Right ventricle myocardium inferior (tissue), 1 donor: ENCODE results near the gene GZF1. TPM values are rescaled to one million over a fixed set of nuclear protein-coding genes. Genes with fewer than 3 reads are reported as not detected.
"Not testable (repeated sequence)": the region's sequence is repeated elsewhere in the genome, so short reads cannot be mapped to it uniquely, and the experiment has no call there.

Experiments used
- ATAC-seq: fragments of 200-7000 bp; cut with Tn5 transposase; one replicate; pipeline ENCODE4 v1.9.1; 2020; ENCODE audit warnings: mild to moderate bottlenecking, moderate library complexity
- DNase-seq: peaks from one replicate; pipeline ENCODE4 v3.0.0; 2021; ENCODE audit errors: missing footprints
- intact Hi-C: fragments of 100-400 bp; cut with DNase I; formaldehyde crosslinking; loops from one replicate; pipeline ENCODE4 v1.11.0; 2022
- total RNA-seq: library from RNA; stranded (reverse); fragmentation: NEBNext Ultra II Directional; extraction: Animal tissue kit (Norgen Biotek cat#: 25700); gene quantifications from one replicate; pipeline ENCODE4 v1.2.1, GENCODE V29; 2021
- donor health status: DM: no; HTN: yes; CAD: no; lungs with severe emphysema.

GZF1 gene
- total RNA-seq, 1 donor from 2014 or later, result 20.6 TPM

DNA sequence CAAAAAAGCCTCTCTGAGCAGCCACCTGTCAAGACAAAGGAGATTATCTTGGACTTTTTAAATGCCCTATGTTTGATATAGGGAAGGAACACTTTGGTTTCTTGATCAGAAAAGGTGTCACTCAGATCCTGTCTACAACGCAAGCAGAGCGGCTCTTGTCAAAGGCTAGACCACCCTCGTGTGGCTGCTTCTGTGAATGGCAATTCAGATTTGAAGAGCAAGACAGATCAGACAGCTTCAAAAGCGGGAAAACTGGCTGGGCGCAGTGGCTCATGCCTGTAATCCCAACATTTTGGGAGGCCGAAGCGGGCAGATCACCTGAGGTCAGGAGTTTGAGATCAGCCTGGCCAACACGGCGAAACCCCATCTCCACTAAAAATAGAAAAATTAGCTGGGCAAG is 21.5 kb upstream of the GZF1 start:
- intact Hi-C loops, result loop anchor here (1.0 to 5.0 kb wide), 3 partner anchors 93 to 649 kb away; no protein-coding TSS in a partner anchor
- peak; percentile 78 for ATAC-seq
- DNase-seq, result peak; percentile 76

DNA sequence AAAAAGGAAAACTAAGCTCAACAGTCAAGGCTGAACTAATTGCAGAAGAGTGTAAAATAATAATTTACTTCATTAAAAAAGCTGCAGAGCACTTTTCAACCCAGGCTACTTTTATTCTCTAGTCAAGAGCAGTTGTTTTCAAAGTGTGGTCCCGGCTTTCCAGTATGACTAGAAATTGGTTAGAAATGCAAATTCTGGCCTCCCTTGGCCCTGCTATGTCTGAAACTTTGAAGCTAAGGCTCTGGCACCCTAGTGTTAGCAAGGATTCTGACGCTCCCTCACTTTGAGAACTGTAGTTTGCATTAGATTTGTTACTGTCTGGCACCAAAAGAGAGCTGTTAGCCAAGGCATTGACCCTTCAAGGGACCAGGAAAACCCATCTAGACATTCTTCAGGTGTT is 20.9 kb upstream of the GZF1 start:
- intact Hi-C loops, result loop anchor here (5.0 kb wide), 2 partner anchors 94 to 289 kb away; no protein-coding TSS in a partner anchor

DNA sequence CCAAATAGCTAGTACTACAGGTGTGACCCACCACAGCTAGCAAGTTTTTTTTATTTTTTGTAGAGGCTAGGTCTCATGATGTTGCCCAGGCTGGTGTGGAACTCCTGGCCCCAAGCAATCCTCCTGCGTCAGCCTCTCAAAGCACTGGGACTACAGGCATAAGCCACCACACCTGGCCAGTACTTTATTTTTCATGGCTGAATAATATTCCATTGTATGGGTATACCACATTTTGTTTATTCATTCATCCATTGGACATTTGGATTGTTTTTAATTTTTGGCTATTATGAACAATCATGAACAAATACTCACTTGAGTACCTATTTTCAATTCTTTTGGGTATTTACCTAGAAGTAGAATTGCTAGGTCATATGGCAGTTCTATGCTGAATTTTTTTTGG is 18.4 kb upstream of the GZF1 start:
- DNase-seq (no peak), ATAC-seq (no peak)
- intact Hi-C loops, result loop anchor here (5.0 kb wide), 2 partner anchors 96 to 291 kb away; no protein-coding TSS in a partner anchor

More for the DNA sequence above, 20.9 kb upstream of the GZF1 start:
- DNase-seq (no peak), ATAC-seq (no peak)

DNA sequence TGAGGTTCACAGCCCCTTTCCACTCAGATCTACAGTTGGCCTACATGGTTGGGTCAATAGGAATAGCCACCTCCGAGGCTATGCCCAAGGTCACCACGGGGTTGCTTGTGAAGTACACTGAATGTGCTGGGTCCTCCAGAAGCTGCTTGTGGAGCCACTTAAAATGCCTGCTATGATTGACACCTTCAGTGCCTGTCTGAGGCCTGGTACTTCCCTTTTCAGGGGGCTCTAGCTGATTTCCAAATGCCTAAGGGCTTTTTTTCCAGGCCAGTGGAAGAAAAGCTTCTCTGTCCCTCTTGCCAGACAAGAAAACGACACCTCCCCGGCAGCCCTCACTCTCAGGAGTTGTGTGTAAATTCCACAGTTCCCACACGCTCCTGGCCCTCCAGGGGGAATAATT is 17.6 kb upstream of the GZF1 start:
- no peak for DNase-seq
- intact Hi-C loops, result loop anchor here (5.0 kb wide), 2 partner anchors 97 to 292 kb away; no protein-coding TSS in a partner anchor
- ATAC-seq, result no peak

DNA sequence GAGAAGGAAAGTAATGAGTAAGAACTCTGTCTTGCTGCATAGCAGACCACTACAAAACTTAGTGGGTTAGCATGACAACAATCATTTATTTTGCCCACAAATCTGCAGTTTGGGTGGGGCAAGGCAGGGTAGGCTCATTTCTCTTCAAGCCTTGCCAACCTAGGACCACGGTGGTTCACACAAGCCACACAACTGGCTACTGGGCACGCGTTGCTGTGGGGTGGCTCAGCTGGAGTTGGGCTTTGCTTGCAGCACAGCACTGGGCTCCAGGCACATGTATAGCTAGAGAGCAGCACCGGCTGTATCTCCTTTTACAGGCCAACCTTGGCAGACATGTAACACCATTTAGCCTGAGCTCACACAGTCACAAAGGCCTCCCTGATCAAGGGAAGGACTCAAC is 16.0 kb upstream of the GZF1 start:
- no peak for DNase-seq

DNA sequence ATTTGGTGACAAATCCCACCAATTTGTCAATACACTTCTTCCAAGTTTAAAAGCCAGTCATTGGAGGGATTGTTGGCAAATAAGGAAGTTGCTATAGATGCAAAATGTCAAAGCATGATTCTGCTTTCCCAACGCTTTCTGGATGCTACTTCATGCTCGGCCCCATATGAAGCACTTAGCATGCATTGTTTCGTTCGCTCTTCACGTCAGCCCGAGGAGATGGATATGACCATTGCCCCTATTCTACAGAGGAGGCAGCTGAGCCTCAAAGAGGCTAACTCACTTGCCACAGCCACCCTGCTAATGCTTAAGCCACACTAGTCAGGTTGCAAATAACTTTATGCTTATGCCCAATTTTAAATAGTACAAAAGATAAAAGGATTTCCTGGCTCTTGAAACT is 14.2 kb upstream of the GZF1 start:
- no peak for ATAC-seq
- no peak for DNase-seq
- intact Hi-C loops, result loop anchor here (5.0 kb wide), 1 partner anchor 1010 kb away; no protein-coding TSS in a partner anchor

More for the DNA sequence above, 16.0 kb upstream of the GZF1 start:
- ATAC-seq, result no peak
- intact Hi-C loops, result loop anchor here (5.0 kb wide), 1 partner anchor 1009 kb away; no protein-coding TSS in a partner anchor

DNA sequence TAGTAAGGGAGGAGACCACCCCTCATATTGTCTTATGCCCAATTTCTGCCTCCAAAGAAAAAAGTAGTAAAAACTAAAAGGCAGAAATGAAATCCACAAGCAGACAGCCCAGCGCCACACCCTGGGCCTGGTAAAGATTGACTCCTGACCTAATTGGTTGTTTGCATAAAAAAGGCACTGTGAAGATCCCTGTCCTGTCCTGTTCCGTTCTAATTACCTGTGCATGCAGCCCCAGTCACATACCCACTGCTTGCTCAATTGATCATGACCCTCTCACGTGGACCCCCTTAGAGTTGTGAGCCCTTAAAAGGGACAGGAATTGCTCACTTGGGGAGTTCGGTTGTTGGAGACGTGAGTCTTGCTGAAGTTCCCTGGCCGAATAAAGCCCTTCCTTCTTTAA is 13.5 kb upstream of the GZF1 start:
- DNase-seq, ATAC-seq: not testable (repeated sequence)
- intact Hi-C loops, result loop anchor here (5.0 kb wide), 1 partner anchor 1011 kb away; no protein-coding TSS in a partner anchor

DNA sequence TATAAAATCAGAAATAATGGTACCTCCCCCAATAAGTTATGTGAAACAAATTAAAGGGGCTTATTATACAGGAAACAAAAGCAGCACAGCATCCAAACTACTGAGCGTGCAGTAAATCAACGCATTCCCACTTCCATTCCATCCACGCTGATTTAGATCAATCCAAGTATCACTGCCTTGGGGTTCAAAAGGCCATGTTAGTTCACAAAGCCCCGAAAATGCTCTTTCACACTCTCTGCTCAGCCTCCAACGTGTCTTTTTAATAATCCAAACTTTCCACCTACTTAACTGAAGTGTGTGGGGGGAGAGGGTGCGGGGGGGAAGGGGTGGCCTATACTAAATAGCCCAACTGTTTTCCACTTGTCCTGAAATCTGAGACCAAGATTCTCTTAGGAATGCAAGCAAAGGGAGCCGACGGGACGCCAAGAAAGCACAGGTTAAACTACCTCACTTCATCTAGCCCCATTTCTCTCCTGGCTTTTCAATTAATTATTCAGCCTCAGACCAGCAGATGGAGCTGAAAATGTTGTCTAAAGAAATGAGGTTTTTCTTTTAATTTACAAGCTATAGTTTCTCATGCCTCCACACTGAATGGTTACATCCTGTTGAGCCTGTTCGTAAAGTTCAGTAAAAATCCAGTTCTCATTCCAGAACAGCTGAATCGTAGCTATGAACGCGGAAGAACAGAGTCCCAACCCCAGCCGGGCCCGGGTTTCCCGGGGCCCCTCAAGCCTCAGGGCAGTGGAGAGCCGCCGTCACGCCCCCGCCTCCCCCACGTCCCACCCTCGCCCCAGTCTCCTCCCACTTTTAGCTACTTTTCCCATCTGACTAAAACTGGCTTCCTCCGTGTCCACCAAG is 12.4 kb upstream of the GZF1 start:
- ATAC-seq (peak; percentile 74), DNase-seq (no peak)
- intact Hi-C loops, result loop anchor here (1.0 to 5.0 kb wide), 2 partner anchors 97 to 1012 kb away; no protein-coding TSS in a partner anchor

DNA sequence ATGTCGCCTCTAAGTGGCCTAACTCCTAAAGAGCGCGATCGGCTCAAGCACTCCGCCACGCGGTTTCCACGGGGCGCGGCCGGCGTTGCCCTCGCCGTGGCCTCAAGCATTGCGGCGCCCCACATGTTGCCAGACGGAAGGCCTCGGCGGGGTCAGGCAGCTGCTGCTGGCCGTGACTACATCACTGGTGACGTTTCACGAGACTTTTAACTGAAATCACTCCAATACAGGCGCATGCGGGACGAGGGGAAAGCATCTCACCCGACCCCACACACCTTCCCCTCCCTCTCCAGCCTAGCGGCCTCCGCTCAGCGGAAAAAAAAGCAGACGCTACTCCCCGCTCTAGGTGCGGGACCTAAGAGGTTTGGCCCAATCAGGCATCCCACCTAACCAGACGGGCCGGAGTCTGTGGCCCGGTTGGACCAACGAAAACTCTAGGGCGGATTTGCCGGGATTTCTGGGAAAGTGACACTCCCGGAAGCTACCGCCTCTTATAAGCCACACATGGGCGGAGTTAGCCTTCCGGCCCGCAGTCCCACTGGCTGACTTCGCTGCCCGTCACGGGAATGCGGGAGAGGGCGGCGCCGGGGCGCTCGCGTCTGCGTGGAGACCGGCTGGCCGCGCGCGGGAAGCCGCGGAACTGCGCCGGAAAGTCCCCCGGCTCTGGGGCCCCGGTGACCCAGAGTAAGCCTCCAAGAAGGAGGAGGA is 11.6 kb upstream of the GZF1 start, which contains the start of gene NXT1:
Gene NXT1, plus strand, starts transcription at position 596 of the 708 bp plus-strand sequence. CDS start 3,251 bp downstream, outside the sequence.
- peak; percentile 95 for ATAC-seq
- intact Hi-C loops, result loop anchor here (1.0 kb wide), 1 partner anchor 96 kb away; no protein-coding TSS in a partner anchor
- peak; percentile 97 for DNase-seq

DNA sequence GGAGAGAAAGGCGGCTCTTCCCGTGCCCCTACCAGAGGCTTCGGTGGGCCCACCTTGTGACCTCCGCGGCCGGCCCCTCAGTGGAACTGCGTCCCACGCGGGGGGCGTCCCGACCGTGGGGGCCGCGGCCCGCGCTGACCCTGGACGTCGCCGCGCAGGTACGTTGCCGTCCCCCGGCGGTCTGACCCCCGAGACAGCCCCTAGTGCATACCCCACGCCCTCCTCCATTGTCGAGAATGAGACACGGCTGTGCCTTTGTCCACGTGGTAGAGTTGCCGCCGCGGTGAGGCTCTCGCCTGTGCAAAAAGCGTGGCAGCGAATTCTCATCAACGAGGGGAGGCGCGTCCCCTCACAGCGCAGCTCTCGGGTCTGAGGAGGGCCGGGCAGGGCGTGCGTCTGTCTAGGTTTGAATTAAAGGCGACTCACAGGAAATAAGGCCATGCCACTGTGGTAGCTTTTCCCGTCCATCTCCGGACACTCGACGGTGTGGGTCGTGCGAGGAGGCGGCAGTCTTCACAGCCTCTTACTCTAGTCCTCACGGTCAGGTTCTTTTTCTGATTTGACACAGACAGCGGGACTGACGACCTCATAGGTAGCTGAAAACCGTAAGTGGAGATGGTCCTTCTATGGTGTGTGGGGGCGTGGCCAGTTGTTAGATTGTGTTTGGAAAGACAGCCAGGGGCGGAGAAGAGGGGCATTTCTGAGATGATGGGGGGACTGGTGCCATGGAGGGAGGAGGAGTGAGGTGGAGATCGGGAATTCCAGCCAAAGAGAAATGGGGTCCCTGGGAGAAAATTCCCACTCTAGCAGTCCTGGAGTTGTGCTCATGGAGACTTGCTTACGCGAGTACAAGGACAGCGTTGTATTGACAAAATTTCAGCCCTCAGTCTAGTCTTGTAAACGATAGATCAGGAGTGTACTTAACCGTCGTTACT is 10.8 kb upstream of the GZF1 start:
- intact Hi-C loops, result loop anchor here (1.0 kb wide), 1 partner anchor 95 kb away; no protein-coding TSS in a partner anchor
- peak; percentile 15 for ATAC-seq
- peak; percentile 81 for DNase-seq

DNA sequence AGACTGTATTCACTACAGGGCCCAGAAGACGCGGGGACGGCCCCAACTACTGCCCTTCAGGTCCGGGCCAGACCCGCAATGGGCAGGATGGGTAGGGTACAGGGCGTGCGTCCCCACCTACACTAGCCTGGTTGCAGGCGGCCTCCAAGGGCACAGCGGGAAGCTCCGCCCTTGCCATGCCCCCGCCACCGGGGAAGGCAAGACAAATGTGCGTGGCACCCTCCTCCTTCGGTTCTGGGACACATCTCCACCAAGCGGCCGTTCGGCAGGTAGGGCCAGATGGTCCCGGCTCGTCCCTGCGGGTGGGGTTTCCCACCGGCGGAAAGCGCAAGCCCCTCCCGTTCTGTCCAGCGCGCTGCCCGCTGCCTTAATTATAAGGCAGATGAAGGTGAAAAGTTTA is 5.8 kb upstream of the GZF1 start:
- DNase-seq (no peak), ATAC-seq (no peak)
- intact Hi-C loops, result no loop called here

DNA sequence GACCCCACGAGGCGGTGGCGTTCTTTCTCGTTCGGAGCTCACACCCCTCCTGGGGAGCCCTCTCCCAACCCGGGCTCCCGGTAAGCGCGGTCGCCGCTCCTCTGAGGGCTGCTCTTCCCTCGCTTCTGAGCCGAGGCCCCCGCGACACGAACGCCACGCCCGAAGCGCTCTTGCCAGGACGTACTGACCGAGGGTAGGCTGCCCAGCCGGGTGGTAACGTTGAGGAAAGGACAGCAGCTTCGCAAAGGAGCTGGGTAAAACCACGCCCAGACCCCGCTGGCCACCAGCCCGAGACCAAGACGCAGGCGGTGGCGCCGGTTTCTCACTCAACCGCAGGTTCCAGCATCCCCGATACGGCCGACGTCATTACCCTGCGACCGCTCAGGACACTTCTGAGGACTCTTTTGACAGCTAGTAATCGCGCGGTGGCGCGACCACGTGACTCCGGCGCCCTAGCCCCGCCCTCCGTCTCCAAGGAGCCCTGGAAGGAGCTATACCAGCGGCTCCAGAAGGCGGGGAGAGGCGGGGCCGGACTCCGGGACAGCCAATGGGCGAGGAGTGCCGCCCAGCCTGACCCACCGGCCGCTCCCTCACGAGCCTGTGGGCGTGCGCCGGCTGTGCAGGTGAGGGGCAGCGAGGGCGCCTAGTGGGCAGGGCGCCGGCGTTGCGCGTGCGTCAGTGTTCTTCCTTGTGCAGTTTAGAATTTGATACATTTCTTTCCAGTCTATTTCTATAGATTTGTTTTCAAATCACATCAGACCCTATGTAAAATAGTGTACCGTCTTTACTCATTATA is 4.0 kb upstream of the GZF1 start:
- intact Hi-C loops, result no loop called here
- peak; percentile 85 for ATAC-seq
- peak; percentile 100 for DNase-seq

DNA sequence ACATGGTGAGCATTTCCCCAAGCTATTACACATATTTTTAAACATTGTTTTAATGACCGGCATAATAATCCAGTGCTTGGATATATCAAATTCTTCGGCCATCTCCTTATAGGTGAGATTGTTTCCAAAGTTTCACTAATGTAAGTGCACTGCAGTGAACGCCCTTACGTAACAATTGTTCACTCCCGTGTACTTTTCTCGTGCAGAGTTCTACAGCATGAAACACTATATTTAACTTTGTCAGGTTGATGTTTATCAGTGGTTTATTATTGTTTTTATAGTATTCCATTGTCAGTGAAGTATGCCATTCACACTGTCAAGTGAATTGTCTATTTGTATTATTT is 3.4 kb upstream of the GZF1 start:
- ATAC-seq, result no peak
- intact Hi-C loops, result no loop called here

DNA sequence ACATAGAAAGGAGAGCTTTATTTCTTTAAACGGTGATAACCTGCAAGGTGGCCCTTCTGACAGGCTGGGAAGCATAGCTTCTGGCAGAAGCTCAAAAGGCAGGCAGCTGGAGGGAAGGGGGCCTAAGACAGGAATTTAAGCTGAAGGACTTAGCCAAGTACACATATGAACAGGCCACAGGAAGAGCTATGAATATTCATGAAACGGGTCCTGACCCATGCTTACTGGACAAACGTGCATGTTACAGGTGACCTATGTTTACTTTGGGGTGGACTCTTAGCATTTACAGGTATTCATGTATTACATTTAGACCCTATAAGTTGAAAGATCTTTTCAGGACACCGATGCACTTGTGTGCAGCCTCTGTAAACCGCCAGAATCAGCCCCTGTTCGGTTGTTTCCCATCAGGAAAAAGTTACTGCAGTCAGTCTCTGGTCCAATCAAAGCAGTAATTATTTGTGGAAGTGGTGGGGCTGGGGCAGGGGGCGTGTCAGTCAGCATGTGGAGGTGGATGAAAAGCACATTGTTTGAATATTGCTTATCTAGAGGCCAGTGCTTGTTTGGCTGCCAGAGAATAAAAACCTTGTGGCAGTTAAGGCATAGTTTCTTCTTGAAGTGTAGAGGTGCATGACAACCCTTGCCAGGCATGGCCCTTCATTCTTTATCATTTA is 2.9 kb upstream of the GZF1 start:
- DNase-seq (no peak), ATAC-seq (no peak)
- intact Hi-C loops, result no loop called here

More for the DNA sequence above, 3.4 kb upstream of the GZF1 start:
- DNase-seq, result no peak

DNA sequence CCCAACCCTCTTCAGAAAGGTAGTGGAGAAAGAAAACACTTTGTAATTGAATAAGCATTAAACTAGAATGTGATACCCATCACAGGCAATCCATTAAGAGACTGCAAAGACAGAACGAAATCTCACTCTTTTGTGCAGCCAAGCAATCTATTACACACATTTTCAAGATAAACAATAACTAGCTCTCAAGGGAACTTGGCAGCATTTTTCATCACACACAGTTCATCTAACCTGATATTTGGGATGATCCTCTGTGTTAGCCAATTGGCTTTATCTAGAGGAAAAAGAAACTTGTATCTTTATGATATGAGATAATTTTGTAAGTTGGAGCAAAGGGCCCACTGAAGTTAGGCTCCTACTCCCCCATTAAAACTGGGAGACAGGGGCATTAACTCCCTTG is 1.5 kb upstream of the GZF1 start:
- intact Hi-C loops, result loop anchor here (5.0 kb wide), 2 partner anchors 62 to 277 kb away; partner anchors contain the start of genes CST3 and NAPB
- ATAC-seq (no peak), DNase-seq (no peak)

DNA sequence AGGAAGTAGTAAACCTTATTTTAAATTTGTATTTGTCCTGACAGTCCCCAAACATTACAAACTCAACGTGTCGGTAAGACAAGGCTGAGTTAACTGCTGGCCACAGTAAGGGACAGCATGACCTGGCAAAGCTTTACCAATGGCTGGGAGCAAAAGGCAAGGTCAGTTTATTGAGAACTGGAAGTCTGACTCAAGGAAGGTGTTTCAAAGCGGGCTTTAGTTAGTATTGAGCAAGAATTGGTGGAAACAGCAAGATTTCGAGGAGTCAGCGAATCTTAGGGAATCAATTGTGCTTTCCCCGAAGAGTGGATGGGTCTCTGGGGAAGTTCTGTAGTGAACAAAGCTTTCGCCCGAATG is 885 bp upstream of the GZF1 start:
- DNase-seq, result no peak
- intact Hi-C loops, result loop anchor here (5.0 kb wide), 2 partner anchors 61 to 276 kb away; partner anchors contain the start of genes CST3 and NAPB
- ATAC-seq, result no peak
